Cardiac muscle cell (in vitro differentiated cells and primary cell): ENCODE measurements around the gene PIM2. TPM values are rescaled to one million over a fixed set of nuclear protein-coding genes. Genes with fewer than 3 reads are reported as not detected.

Source experiments
- DNase-seq, 2 donors: peaks; one replicate each; pipeline versions ENCODE4 v3.0.0 to v3.0.0-alpha.2; 2010 to 2017; ENCODE audit warnings: low read depth in 1 of 2, low spot score in 1 of 2
- H3K27ac ChIP-seq: fragments of 200-600 bp; sonication (generic); 2 replicates; pipeline ENCODE4 v1.5.1; 2016
- H3K27me3 ChIP-seq: fragments of 200-600 bp; sonication (generic); 2 replicates; pipeline ENCODE4 v1.6.0; 2016; ENCODE audit warnings: control low read depth
- H3K36me3 ChIP-seq: fragments of 200-600 bp; sonication (generic); 2 replicates; pipeline ENCODE4 v1.5.1; 2016; ENCODE audit warnings: control low read depth
- H3K4me1 ChIP-seq: fragments of 200-600 bp; sonication (generic); 2 replicates; pipeline ENCODE4 v1.8.1; 2017; ENCODE audit warnings: low read depth, mild to moderate bottlenecking, mixed run types
- H3K4me3 ChIP-seq: fragments of 200-600 bp; sonication (generic); 2 replicates; pipeline ENCODE4 v1.5.1; 2016; ENCODE audit warnings: mild to moderate bottlenecking
- H3K9me3 ChIP-seq: fragments of 200-600 bp; sonication (generic); 2 replicates; pipeline ENCODE4 v1.5.1; 2017; ENCODE audit warnings: low read depth, mild to moderate bottlenecking, control low read depth
- polyA plus RNA-seq: library from polyadenylated mRNA; unstranded; fragments of >200 nt; fragmentation: Nextera tagmentation; extraction: Ambion mirVana; gene quantifications from 2 replicates; pipeline ENCODE4 v1.2.1, GENCODE V29; 2016
- total RNA-seq: library from RNA; depleted of rRNA; stranded (reverse); fragments of >200 nt; gene quantifications from 2 replicates; pipeline ENCODE4 v1.2.3, GENCODE V29; 2016
- TF ChIP-seq, protein P1 (sequence below): IDR thresholded peaks from 2 replicates; pipeline ENCODE4 v1.5.1; 2012; ENCODE audit warnings: low read depth, mild to moderate bottlenecking, low read length

The PIM2 gene
- total and polyA plus RNA-seq, 2 experiments from 2014 or later: 20.7 to 25.2 TPM

- Histone ChIP-seq H3K4me1 (no peaks in the 10 kb centered on the region), H3K27me3 (no peaks in the 10 kb centered on the region), H3K36me3 (peaks cover 2% of the 10 kb centered on the region), H3K27ac (peak overlapping the region; percentile 23), H3K9me3 (no peaks in the 10 kb centered on the region), H3K4me3 (no peak overlapping the region)
- TF ChIP-seq, protein P1, sequence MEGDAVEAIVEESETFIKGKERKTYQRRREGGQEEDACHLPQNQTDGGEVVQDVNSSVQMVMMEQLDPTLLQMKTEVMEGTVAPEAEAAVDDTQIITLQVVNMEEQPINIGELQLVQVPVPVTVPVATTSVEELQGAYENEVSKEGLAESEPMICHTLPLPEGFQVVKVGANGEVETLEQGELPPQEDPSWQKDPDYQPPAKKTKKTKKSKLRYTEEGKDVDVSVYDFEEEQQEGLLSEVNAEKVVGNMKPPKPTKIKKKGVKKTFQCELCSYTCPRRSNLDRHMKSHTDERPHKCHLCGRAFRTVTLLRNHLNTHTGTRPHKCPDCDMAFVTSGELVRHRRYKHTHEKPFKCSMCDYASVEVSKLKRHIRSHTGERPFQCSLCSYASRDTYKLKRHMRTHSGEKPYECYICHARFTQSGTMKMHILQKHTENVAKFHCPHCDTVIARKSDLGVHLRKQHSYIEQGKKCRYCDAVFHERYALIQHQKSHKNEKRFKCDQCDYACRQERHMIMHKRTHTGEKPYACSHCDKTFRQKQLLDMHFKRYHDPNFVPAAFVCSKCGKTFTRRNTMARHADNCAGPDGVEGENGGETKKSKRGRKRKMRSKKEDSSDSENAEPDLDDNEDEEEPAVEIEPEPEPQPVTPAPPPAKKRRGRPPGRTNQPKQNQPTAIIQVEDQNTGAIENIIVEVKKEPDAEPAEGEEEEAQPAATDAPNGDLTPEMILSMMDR: no peak
- DNase-seq: no peak
Observed at GRCh38 chrX:48938721-48939425, 20.0 kb upstream of the PIM2 start.

DNA sequence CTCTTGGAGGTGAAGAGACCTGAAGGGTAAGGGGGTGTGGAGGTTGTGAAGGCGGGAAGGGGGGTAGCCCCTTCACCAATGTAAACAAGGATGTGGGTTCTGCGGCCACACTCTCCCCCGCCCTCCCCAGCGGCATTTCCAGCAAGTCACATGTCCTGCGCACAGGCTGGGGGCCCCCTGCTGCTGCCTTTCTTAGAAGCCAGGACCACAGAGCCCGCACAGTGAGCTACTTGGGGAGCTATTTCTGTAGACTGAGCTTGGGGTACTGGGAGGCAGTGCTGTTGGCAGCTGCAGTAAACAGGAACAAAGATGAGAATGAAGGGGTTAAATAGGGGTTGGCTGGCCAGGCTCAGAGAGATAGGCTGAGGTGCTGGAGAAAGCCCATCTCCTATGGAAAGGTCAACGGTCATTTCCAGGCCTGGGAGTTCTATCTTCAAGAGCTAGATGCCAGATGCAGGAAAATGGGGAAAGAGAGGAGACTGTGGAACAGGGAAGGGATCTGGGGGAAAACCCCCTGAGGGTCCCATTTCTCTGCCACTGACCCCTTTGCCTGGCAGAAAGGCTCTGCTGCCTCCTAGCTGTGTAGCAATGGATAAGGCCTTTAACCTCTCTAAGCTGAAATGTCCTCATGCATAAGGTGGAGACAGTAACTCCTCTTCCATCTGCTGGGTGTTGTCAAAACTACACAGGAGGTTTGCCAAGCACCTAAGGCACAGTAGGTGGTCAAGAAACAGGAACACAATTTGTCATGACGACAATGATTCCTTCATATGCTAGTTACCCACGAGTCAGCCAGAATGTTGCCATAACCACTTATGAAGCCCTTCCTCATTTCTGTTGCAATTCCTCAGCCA, 18.5 kb upstream of the PIM2 start:
- no peaks in the 10 kb centered on the region for H3K9me3 ChIP-seq
- no peaks in the 10 kb centered on the region for H3K27me3 ChIP-seq
- no peak overlapping the region for H3K4me3 ChIP-seq
- H3K4me1 ChIP-seq: no peaks in the 10 kb centered on the region
- peak overlapping the region; percentile 84 for H3K27ac ChIP-seq
- H3K36me3 ChIP-seq: peaks cover 7% of the 10 kb centered on the region
- peak; percentile 30 to 34 for DNase-seq
- TF ChIP-seq, protein P1: no peak

DNA sequence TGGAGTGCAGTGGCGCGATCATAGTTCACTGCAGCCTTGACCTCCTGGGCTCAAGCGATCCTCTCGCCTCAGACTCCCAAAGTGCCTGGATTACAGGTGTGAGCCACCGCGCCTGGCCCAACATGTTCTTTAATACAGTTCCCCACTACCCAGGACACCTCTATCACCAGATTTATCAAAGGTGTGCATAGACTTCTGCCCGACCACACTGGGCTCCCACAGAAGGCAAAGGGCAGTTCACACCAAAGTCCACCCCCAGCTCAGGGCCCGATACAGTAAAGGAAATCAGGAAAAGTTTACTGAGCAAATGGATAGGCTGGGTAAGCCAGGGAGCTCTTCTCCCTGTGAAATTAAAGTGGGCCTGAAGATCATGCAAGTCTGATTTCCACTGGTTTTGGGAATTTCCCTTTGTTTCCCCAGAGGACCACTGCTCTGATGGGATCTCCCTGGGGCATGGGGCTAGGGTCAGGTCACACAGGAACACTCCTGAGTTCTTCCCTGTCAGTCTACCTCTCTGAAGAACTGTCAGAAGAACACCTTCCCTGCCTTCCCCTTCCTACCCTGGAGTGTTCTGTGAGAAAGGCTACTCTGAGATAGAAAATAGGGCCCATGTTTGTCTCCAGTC, 17.7 kb upstream of the PIM2 start:
- no peak overlapping the region for H3K4me3 ChIP-seq
- TF ChIP-seq, protein P1: no peak
- peaks cover 7% of the 10 kb centered on the region for H3K36me3 ChIP-seq
- no peak for DNase-seq
- no peaks in the 10 kb centered on the region for H3K27me3 ChIP-seq
- H3K9me3 ChIP-seq: no peaks in the 10 kb centered on the region
- no peaks in the 10 kb centered on the region for H3K4me1 ChIP-seq
- peak overlapping the region; percentile 84 for H3K27ac ChIP-seq

DNA sequence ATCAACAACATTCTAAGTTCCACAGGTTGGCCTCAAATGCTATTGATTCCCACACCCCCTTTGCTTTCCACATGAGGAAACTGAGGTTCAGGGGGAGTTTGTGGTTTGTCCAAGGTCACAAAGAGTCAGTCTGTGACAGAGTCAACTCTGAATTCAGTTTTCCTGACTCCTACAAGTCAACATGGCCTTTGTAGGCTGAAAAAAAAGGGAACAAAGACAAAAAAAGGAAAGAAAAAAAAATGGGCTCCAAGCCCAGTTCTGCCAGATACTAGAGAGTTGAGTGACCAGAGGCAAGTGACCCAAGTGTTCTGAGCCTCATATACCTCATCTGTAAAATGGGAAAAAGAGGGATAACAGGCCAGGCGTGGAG, 16.5 kb upstream of the PIM2 start:
- H3K4me1 ChIP-seq: no peaks in the 10 kb centered on the region
- no peak overlapping the region for H3K27ac ChIP-seq
- H3K27me3 ChIP-seq: no peaks in the 10 kb centered on the region
- peaks cover 7% of the 10 kb centered on the region for H3K36me3 ChIP-seq
- no peak overlapping the region for H3K4me3 ChIP-seq
- no peak for DNase-seq
- no peaks in the 10 kb centered on the region for H3K9me3 ChIP-seq
- TF ChIP-seq, protein P1: no peak

DNA sequence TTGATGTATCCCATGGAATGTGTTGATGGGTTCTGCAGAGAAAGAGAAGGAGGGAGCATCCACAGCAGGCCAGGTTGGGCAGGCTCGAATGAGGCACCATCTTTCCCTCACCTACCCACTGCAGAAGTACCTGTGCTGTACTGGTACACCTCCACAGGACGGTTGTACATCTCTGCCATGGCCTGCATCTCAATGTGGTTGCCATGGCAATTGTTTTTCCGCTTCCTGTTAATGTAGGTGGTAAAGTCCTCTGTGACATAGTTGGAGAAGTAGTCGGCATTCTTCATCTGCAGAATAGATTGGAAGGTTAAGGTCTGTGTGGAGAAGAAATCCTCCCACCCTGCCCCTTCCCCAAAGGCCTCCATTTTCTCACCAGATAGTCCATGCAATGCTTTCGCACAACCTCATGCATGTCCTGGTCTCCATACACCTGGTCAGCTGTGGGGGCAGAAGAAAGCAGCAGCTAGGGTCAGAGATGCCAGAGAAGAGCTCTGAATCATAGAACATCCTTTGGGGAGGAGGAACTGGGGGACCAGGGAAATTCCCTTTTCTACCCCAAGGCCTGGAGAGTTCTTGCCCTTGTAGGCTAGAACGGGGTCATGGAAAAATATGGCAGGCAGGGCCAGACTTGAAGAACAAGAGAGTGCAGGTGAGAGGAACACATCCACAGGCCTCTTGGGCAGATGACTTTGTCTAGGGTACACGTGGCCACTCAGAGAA, 15.9 kb upstream of the PIM2 start:
- H3K27ac ChIP-seq: no peak overlapping the region
- no peaks in the 10 kb centered on the region for H3K4me1 ChIP-seq
- DNase-seq: no peak
- H3K36me3 ChIP-seq: peaks cover 7% of the 10 kb centered on the region
- no peak overlapping the region for H3K4me3 ChIP-seq
- TF ChIP-seq, protein P1: no peak
- H3K9me3 ChIP-seq: no peaks in the 10 kb centered on the region
- no peaks in the 10 kb centered on the region for H3K27me3 ChIP-seq
